H9 (cell line): ENCODE measurements around the gene NPS. TPM values are rescaled to one million over a fixed set of nuclear protein-coding genes. Genes with fewer than 3 reads are reported as not detected.

Experiments
- DNase-seq: peaks from one replicate; pipeline ENCODE4 v3.0.0-alpha.2; 2017
- H2AFZ ChIP-seq: one replicate; pipeline ENCODE4 v1.6.1; 2013; ENCODE audit warnings: mild to moderate bottlenecking, low read length, control low read depth, moderate library complexity
- H2AK5ac ChIP-seq: 2 replicates; pipeline ENCODE4 v1.6.1; 2013; ENCODE audit warnings: low read length, control low read depth, mixed read lengths; ENCODE audit not compliant: insufficient read length
- H2BK120ac ChIP-seq: one replicate; pipeline ENCODE4 v1.6.1; 2013; ENCODE audit warnings: low read depth, mild to moderate bottlenecking, low read length, control low read depth, inconsistent platforms; ENCODE audit not compliant: poor library complexity, severe bottlenecking
- H2BK12ac ChIP-seq: 2 replicates; pipeline ENCODE4 v1.6.1; 2013; ENCODE audit warnings: low read length, control low read depth, mixed read lengths, low read depth; ENCODE audit not compliant: insufficient read length
- H2BK15ac ChIP-seq: 2 replicates; pipeline ENCODE4 v1.6.1; 2013; ENCODE audit warnings: low read depth, low read length, control low read depth
- H2BK20ac ChIP-seq: one replicate; pipeline ENCODE4 v1.6.1; 2013; ENCODE audit warnings: low read depth, mild to moderate bottlenecking, low read length, control low read depth, inconsistent platforms; ENCODE audit not compliant: poor library complexity, severe bottlenecking
- H2BK5ac ChIP-seq: 2 replicates; pipeline ENCODE4 v1.6.1; 2013; ENCODE audit warnings: low read length, control low read depth, mixed read lengths; ENCODE audit not compliant: insufficient read length
- H3K14ac ChIP-seq: 2 replicates; pipeline ENCODE4 v1.6.1; 2013; ENCODE audit warnings: low read length, control low read depth; ENCODE audit not compliant: insufficient read depth
- H3K18ac ChIP-seq: 2 replicates; pipeline ENCODE4 v1.6.1; 2013; ENCODE audit warnings: low read depth, mild to moderate bottlenecking, mixed read lengths, low read length, control low read depth; ENCODE audit not compliant: insufficient read length
- H3K23ac ChIP-seq: 2 replicates; pipeline ENCODE4 v1.6.1; 2013; ENCODE audit warnings: low read length, control low read depth, mixed read lengths, low read depth; ENCODE audit not compliant: insufficient read length
- H3K23me2 ChIP-seq: 2 replicates; pipeline ENCODE4 v1.6.1; 2013; ENCODE audit warnings: low read depth, mild to moderate bottlenecking, mixed read lengths, low read length, control low read depth; ENCODE audit not compliant: insufficient read length, poor library complexity, severe bottlenecking
- H3K27ac ChIP-seq: 2 replicates; pipeline ENCODE4 v1.5.1; 2013; ENCODE audit warnings: low read length, control low read depth, mixed read lengths, low read depth; ENCODE audit not compliant: insufficient read length
- H3K27me3 ChIP-seq: 2 replicates; pipeline ENCODE4 v1.6.1; 2013; ENCODE audit warnings: low read length, control low read depth, inconsistent platforms; ENCODE audit not compliant: insufficient read depth
- H3K4ac ChIP-seq: 2 replicates; pipeline ENCODE4 v1.6.1; 2013; ENCODE audit warnings: low read depth, mild to moderate bottlenecking, control low read depth, inconsistent platforms, low read length, moderate library complexity
- H3K4me1 ChIP-seq: 2 replicates; pipeline ENCODE4 v1.6.1; 2013; ENCODE audit warnings: low read length, control low read depth, inconsistent platforms; ENCODE audit not compliant: insufficient read depth
- H3K4me2 ChIP-seq: 2 replicates; pipeline ENCODE4 v1.6.1; 2013; ENCODE audit warnings: low read length, control low read depth, mixed read lengths; ENCODE audit not compliant: insufficient read length, insufficient read depth
- H3K56ac ChIP-seq: 2 replicates; pipeline ENCODE4 v1.6.1; 2013; ENCODE audit warnings: low read depth, mild to moderate bottlenecking, mixed read lengths, low read length, control low read depth; ENCODE audit not compliant: insufficient read length
- H3K79me1 ChIP-seq: 2 replicates; pipeline ENCODE4 v1.6.1; 2013; ENCODE audit warnings: low read depth, mild to moderate bottlenecking, moderate library complexity, low read length, control low read depth, inconsistent platforms; ENCODE audit not compliant: insufficient read depth, poor library complexity, severe bottlenecking
- H3K79me2 ChIP-seq: 2 replicates; pipeline ENCODE4 v1.6.1; 2013; ENCODE audit warnings: low read length, control low read depth, inconsistent platforms; ENCODE audit not compliant: insufficient read depth
- H3K9ac ChIP-seq: 2 replicates; pipeline ENCODE4 v1.6.1; 2013; ENCODE audit warnings: low read length, control low read depth, mixed read lengths; ENCODE audit not compliant: insufficient read length; ENCODE audit errors: extremely low read depth
- H3K9me3 ChIP-seq: one replicate; pipeline ENCODE4 v1.6.1; 2013; ENCODE audit warnings: low read depth, low read length, inconsistent platforms; ENCODE audit not compliant: control insufficient read depth
- H3T11ph ChIP-seq: one replicate; pipeline ENCODE4 v1.6.1; 2013; ENCODE audit warnings: mild to moderate bottlenecking, low read length, control low read depth, inconsistent platforms
- H4K20me1 ChIP-seq: one replicate; pipeline ENCODE4 v1.6.1; 2013; ENCODE audit not compliant: control insufficient read depth, insufficient read length, insufficient read depth
- H4K5ac ChIP-seq: 2 replicates; pipeline ENCODE4 v1.6.1; 2013; ENCODE audit warnings: low read depth, mild to moderate bottlenecking, mixed read lengths, low read length, control low read depth; ENCODE audit not compliant: insufficient read length
- H4K8ac ChIP-seq: replicated peaks from 2 replicates; pipeline ENCODE4 v1.6.1; 2013; ENCODE audit warnings: low read length, control low read depth, mixed read lengths, low read depth; ENCODE audit not compliant: insufficient read length
- H4K91ac ChIP-seq: 2 replicates; pipeline ENCODE4 v1.6.1; 2013; ENCODE audit warnings: low read depth, mild to moderate bottlenecking, moderate library complexity, mixed read lengths, low read length, control low read depth; ENCODE audit not compliant: insufficient read length
- H3K27ac Mint-ChIP-seq, 3 experiments: 2 replicates in 2 of 3; 3 replicates in 1 of 3; pipeline ENCODE4 v1.8.0; 2020 to 2021; ENCODE audit warnings: mixed read lengths in 3 of 3, mild to moderate bottlenecking in 1 of 3, moderate library complexity in 1 of 3
- H3K27me3 Mint-ChIP-seq: 2 replicates; pipeline ENCODE4 v1.8.0; 2021; ENCODE audit warnings: low read depth, mild to moderate bottlenecking, moderate library complexity, mixed read lengths
- H3K36me3 Mint-ChIP-seq, 3 experiments: 2 replicates in 2 of 3; 3 replicates in 1 of 3; pipeline ENCODE4 v1.8.0; 2020 to 2021; ENCODE audit warnings: low read depth in 3 of 3, mixed read lengths in 3 of 3; ENCODE audit not compliant: insufficient read depth in 1 of 3
- H3K4me1 Mint-ChIP-seq, 2 experiments: 2 replicates each; pipeline ENCODE4 v1.8.0; 2020; ENCODE audit warnings: mixed read lengths in 2 of 2
- H3K4me3 Mint-ChIP-seq, 2 experiments: 2 replicates in 1 of 2; 3 replicates in 1 of 2; pipeline ENCODE4 v1.8.0; 2020 to 2021; ENCODE audit warnings: mild to moderate bottlenecking in 2 of 2, mixed read lengths in 2 of 2, moderate library complexity in 1 of 2
- H3K9me3 Mint-ChIP-seq, 2 experiments: 2 replicates in 1 of 2; 3 replicates in 1 of 2; pipeline ENCODE4 v1.8.0; 2020; ENCODE audit warnings: mild to moderate bottlenecking in 2 of 2, mixed read lengths in 2 of 2, moderate library complexity in 1 of 2
- WGBS: extraction: QIAGEN DNeasy Blood & Tissue Kit; methylation state at CpG from one replicate; pipeline ENCODE4 v1.1.7; 2013; ENCODE audit warnings: missing lambda C conversion rate, low lambda C conversion rate, mixed read lengths; ENCODE audit not compliant: insufficient read length; ENCODE audit errors: extremely low coverage; 5-methylcytosine and 5-hydroxymethylcytosine counted together
- total RNA-seq: library from RNA; stranded (reverse); gene quantifications from 2 replicates; pipeline ENCODE4 v1.2.1, GENCODE V29; 2021
- TF ChIP-seq, protein P1 (sequence below): fragments of 200-600 bp; sonication (generic); conservative IDR thresholded peaks from 3 replicates; pipeline ENCODE4 v1.8.0; 2021; ENCODE audit warnings: antibody characterized with exemption, mild to moderate bottlenecking

NPS gene
- total RNA-seq, 1 experiment from 2014 or later, result not detected

DNA sequence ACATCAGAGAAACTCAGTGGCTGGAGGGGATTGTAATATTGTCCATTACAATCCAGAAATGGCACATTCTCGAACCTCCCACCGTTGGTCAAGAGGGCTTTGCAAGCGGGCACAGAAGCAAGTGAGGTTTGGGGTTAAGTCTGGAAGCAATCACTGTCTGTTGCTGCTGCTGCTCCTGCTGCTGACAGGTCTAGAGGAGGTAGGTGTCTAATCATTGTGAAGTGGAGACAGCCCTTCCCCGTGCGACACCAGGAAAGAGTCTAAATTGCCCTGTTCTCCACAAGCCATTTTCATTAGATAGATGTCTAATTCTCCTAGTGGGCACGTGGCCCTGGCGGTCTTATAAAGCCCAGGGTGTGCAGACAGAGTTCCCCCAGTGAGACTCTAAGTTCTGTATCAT lies 43.5 kb downstream of the NPS start:
- no peak overlapping the region for H3K18ac ChIP-seq
- no peak overlapping the region for H3K56ac ChIP-seq
- Mint-ChIP-seq H3K4me3 (no peak overlapping the region), H3K9me3 (no peaks in the 10 kb centered on the region), H3K4me1 (no peaks in the 10 kb centered on the region), H3K36me3 (no peaks in the 10 kb centered on the region; a peak in 1 of 7 replicates), H3K27ac (no peak overlapping the region), H3K27me3 (peaks cover 18% of the 10 kb centered on the region)
- no peak overlapping the region for H2AFZ ChIP-seq
- no peak overlapping the region for H3K23ac ChIP-seq
- no peak overlapping the region for H2BK20ac ChIP-seq
- H3K79me2 ChIP-seq, result no peaks in the 10 kb centered on the region
- WGBS, result no CpG with 5 or more reads among the region's 7 CpGs
- H3K9ac ChIP-seq, result no peak overlapping the region
- no peaks in the 10 kb centered on the region for H3K27me3 ChIP-seq
- TF ChIP-seq, protein P1, sequence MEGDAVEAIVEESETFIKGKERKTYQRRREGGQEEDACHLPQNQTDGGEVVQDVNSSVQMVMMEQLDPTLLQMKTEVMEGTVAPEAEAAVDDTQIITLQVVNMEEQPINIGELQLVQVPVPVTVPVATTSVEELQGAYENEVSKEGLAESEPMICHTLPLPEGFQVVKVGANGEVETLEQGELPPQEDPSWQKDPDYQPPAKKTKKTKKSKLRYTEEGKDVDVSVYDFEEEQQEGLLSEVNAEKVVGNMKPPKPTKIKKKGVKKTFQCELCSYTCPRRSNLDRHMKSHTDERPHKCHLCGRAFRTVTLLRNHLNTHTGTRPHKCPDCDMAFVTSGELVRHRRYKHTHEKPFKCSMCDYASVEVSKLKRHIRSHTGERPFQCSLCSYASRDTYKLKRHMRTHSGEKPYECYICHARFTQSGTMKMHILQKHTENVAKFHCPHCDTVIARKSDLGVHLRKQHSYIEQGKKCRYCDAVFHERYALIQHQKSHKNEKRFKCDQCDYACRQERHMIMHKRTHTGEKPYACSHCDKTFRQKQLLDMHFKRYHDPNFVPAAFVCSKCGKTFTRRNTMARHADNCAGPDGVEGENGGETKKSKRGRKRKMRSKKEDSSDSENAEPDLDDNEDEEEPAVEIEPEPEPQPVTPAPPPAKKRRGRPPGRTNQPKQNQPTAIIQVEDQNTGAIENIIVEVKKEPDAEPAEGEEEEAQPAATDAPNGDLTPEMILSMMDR, result no peak
- H3K4me1 ChIP-seq, result no peaks in the 10 kb centered on the region
- no peak overlapping the region for H3T11ph ChIP-seq
- H2AK5ac ChIP-seq, result no peak overlapping the region
- no peaks in the 10 kb centered on the region for H3K9me3 ChIP-seq
- H3K4me2 ChIP-seq, result no peak overlapping the region
- no peak overlapping the region for H4K5ac ChIP-seq
- H3K23me2 ChIP-seq, result no peaks in the 10 kb centered on the region
- no peak overlapping the region for H2BK15ac ChIP-seq
- no peak overlapping the region for H2BK120ac ChIP-seq
- H2BK12ac ChIP-seq, result no peak overlapping the region
- no peaks in the 10 kb centered on the region for H3K79me1 ChIP-seq
- no peaks in the 10 kb centered on the region for H4K20me1 ChIP-seq
- H4K8ac ChIP-seq, result no peak overlapping the region
- no peak overlapping the region for H3K14ac ChIP-seq
- no peak overlapping the region for H3K27ac ChIP-seq
- DNase-seq, result no peak
- H4K91ac ChIP-seq, result no peak overlapping the region
- H2BK5ac ChIP-seq, result no peak overlapping the region
- no peak overlapping the region for H3K4ac ChIP-seq
